HEK293T (cell line): ENCODE results near the gene C1orf226.

Experiments used
- ARNT ChIP-seq: fragments of 450-650 bp; IDR thresholded peaks from 2 replicates; pipeline ENCODE4 v1.6.1; 2017; ENCODE audit warnings: mild to moderate bottlenecking
- BHLHE40 ChIP-seq: fragments of 450-650 bp; IDR thresholded peaks from 2 replicates; pipeline ENCODE4 v1.6.1; 2016; ENCODE audit warnings: mild to moderate bottlenecking, moderate library complexity, borderline replicate concordance
- SP1 ChIP-seq: fragments of 450-650 bp; IDR thresholded peaks from 2 replicates; pipeline ENCODE4 v1.6.1; 2017

DNA sequence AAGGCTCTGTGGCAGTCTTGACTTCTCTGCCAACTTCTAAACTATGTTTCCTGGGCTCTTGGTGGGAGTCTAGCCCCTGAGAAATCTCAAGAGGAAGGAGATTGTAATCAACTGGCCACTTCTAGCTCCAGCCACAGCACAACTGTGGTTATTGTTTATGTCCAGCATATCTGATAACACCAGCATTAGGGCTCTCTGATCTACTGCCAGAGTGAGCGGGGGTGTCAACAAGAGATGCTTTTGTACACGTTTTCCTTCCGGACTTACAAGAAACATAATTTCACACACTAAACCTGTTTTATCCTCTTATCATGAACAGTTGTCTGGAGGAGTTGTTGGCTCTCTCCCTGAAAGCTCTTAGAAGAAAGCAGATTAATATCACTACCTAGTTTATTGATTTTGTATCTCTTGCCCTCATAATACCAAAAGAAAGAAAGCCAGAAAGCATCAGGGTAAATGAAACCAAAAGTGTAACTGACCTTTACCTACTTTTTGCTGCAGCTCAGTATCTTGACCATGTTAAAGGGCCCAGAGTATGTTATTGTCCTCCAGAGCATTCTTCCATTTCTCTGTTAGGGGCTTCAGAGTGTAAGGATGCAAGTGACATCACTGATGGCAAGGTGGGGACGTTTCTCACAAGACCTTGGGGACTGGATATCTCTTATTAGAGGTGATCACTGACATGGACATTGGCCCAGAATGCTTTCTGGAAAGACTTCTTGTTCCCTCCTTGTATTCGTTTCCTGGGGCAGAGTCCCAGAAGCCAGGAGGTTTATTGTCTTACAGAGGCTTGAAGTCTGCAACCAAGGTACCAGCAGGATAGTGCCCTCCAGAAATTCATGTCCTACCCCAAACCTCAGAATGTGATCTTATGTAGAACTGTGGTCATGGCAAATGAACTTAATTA, 40.0 kb downstream of the C1orf226 start:
- TF ChIP-seq BHLHE40 = no peak
- TF ChIP-seq ARNT = no peak
- TF ChIP-seq SP1 = no peak
